GM18909 (cell line): ENCODE measurements around the gene PLD4.
"Not testable (repeated sequence)": the region's sequence is repeated elsewhere in the genome, so short reads cannot be mapped to it uniquely, and the experiment has no call there.

Experiments
- ATAC-seq: cut with Tn5 transposase; IDR thresholded peaks from one replicate; pipeline ENCODE4 v1.9.1; 2021; ENCODE audit warnings: mild to moderate bottlenecking; ENCODE audit not compliant: unreplicated experiment, poor library complexity

PLD4 gene

DNA sequence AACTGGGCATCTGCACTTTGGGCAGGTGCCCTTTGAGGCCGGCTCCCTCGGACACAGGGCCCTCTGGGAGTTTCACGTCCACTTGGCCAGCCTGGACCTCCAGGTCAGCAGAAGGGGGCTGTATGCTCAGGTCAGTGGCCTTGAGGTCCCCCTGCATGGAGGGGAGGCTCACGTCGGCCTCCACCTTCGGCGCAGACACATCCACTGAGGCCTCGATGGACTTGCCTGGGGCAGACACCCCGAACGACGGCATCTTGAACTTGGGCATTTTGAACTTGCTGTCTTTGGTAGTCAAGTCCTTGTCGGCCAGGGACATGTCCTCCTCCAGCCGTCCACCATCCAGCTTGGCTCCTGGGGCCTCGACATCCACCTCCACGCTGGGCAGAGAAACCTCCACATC is 26.0 kb downstream of the PLD4 start:
- ATAC-seq = not testable (repeated sequence)

- not testable (repeated sequence) for ATAC-seq
Observed at GRCh38 chr14:104951863-104952657, 27.4 kb downstream of the PLD4 start.

GRCh38 chr14:104953097-104953496 is 28.4 kb downstream of the PLD4 start:
- ATAC-seq = no peak

DNA sequence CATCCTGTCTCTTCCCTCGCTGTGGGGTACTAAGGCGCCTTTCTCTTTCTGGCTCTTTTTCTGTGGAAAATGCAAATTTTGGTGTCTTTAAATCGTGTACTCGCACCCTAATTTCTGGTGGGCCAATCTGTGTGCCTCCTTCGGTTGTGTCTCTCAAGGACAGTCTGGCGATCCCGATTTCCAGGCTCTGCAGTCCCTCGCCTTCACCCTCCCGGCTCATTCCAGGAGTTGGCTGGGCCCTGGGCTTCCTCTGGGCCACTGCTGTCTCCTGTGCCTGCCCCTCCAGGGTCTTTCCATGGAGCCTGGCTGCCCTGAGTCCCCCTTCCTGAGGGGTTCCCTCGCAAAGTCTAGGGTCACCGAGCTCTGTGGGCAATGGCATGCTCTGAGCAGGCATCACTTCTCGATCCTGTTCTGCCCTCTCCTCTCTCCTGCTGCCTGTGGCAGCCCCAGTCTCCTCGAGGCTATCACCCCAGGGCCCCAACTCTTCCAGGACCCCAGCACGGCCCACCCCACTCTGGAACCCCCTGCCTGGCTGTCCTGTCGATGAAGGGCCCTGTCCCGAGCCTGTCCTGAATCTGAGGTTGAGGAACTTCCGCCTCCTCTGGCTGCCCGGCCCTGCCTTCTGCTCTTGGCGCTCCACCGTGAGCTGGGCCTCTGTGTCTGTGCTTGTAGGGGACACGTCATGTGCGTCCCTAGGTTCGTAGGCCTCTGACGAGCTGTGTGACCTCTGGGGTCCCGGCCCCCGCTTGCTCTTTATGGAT is 29.4 kb downstream of the PLD4 start:
- no peak for ATAC-seq

DNA sequence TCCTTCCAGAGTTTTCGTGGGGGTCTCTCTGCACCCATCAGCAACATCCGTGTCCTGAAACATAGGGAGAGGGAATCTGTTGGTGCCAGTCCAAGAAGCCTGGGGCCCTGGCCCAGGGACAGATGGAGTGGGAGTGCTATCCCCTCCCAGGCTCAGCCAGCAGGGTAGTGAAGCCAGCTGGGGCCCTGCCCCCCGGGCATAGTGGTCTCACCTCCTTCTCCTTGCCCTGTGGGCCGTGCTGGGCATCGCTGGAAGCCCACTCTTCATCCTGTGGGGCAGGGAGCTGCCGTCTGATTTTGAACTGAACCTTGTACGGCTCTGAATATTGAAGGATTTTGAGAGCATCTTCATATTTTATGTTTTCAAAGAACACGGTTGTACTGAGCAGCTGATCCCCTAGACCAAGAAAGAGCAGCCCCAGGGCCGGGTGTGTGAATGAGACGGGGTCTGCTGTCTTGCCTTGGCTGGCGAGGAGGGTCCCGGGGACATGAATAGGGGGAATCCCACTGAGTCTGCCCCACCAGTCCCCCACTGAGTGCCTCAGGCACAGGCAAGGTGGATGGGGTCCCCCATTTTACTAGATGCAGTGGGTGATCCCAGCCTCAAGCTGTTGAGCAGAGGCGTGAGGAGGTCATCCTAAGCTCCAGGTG is 30.2 kb downstream of the PLD4 start:
- no peak for ATAC-seq

GRCh38 chr14:104955396-104955770 is 30.7 kb downstream of the PLD4 start:
- no peak for ATAC-seq

DNA sequence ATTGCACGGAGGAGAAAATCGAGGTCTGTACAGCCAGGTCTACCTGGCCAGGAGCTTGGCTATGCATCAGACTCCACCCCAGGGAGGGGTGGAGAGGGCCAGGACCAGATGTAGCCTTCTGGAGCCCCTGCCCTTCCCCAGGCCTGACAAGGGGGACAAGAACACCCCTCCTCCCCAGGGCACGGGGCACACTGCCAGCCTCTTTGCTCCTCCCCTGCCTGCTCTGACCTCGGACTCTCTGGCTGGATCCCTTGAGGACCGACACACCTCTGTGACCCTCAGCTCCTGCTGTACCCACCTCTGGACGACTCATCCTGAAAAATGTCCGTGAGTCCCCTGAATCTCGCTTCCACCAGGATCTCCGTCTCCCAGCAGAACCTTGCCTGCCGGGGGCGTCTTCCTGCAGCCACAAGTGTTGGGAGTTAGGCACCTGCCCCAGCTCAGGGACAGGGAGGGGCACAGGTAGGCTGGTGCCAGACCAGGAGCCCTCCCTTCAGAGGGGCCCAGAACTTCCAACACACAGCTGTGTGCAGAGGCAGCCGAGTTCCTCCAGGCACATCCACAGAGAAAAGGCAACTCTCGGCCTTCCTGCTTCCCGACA is 31.7 kb downstream of the PLD4 start:
- ATAC-seq = no peak

DNA sequence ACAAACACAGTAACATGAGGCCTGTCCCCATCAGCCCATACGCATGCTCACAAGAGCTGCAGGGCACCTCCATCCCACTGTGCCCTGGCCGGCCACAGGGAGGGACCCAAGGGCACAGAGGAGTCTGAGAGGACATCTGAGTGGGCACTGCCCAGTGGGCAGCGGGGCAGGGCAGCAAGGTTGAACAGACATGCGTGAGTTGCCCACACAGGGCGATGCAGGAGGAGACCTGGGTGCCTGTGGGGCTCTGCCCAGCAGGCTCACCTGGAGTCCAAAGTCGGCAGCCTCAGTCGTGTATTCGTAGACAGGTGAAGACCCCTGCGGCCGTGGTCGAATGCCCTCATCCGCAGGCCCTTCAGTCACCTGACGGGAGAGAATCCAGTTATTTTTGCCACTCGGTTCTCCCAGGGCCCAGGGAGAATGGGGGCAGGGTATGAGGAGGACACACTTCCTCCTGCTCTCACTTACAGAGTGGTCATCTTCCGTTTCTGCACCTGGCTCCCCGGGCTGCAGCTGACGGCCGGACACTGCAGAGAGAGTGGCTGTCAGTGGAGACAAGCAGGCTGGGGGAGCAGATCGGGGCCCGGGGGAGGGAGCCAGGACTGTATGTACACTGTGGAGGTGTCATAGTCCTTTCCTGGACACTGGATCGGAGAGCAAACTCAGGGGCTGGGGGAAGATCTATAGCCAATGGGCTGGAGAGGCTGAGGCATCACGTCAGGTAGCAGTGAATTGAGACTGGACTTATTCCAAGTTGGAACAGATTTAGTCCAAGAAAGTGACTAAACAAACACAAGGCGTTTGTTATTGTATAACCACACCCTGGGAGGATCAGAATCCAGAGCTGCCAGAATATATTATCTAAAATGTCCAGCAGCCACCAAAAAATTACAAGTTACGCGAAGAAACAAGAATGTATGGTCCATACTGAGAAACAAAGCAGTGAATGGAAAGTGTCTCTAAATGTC is 32.8 kb downstream of the PLD4 start:
- ATAC-seq = no peak

- no peak for ATAC-seq
Observed at GRCh38 chr14:104964546-104964945, 39.9 kb downstream of the PLD4 start.

DNA sequence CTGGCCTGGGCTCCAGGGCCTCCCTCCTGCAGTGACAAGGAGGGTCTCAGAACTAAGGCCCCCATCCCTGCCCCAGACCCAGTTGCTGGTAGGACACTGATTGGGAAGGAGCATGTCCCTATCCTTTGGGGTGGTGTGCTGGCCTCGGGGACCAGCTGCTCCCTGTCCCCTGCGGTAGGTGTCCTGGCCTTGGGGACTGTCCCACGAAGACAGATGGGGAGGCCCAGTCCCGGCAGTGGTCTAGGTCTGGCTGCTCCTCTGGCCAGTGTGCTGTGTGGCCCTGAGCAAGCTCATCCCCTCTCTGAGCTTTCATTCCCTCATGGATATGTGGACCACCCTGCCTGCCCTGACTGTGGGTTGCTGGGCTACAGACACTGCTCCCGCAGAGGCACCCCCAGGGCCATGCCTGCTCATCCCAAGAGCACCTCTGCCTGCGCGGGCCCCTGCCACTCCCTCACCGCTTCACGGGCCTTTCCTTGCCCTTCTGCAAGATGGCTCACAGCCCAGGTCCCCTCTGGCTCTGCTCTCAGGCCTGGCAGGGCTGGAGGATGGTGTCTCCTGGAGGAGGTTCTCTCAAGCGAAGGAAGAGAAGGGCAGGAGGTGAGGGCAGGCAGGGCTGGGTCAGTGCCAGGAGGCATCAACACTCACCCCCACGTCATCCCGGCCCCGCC is 41.0 kb downstream of the PLD4 start:
- no peak for ATAC-seq

DNA sequence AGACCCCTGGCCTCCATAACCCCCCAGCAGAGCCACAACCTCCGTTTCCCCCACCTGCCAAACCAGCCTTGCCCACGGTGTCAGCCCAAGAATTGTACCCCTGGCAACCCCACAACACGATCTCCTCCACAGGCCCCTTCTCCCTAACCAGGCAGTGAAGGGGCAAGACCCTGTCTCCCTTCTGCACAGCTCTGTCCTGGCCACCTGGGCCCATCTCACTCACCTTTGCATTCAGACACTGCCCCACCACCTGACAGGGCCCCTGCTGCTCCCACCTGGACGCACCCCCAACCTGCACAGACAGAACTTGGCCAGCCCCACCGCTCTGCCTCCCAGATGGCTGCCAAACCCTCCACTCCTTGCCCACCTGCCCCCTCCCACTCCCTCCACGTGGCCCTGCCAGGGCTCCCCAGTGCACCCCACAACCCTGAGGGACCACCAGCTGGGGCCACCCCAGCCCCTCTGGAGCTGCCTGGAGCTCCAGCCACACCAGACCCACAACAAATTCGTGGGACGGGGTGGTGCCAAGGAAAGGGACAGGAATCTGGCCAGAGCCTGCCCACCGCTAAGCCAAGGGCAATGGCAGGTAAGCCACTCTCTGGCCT is 41.7 kb downstream of the PLD4 start:
- no peak for ATAC-seq

- no peak for ATAC-seq
Observed at GRCh38 chr14:104966981-104967385, 42.3 kb downstream of the PLD4 start.

GRCh38 chr14:104967386-104968152 is 42.9 kb downstream of the PLD4 start:
- no peak for ATAC-seq

DNA sequence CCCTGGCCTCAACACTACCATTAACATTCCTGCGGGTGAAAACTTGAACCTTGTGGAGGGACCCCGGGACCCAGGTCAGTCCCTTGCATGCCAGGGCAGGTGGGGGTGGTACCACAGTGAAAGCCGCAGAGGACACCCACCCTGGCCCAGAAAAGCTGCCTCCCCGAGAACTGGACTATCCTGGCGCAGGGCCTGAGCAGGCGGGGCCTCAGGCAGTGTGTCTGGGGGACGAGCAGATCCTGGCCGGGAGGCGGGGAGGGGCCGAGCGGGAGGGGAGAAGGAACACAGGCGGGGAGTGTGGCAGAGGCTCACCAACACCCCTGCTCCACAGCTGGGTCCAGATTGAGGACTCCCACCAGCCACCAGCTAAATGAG is 43.5 kb downstream of the PLD4 start:
- ATAC-seq = no peak

GRCh38 chr14:104968541-104969401 is 44.1 kb downstream of the PLD4 start:
- no peak for ATAC-seq

GRCh38 chr14:104969741-104970230 is 45.1 kb downstream of the PLD4 start:
- no peak for ATAC-seq
